Activated T-helper 1 cell treated with anti-CD3 and anti-CD28 coated beads, Interleukin-2, amount 50 U/mL, for 16 hours (primary cell): Measurements from ENCODE around the gene RFFL.
"Not testable (repeated sequence)": the region's sequence is repeated elsewhere in the genome, so short reads cannot be mapped to it uniquely, and the experiment has no call there.

ENCODE experiments used
- DNase-seq, 2 donors: peaks; one replicate each; pipeline ENCODE4 v3.0.0-alpha.2; 2020; ENCODE audit warnings: low read depth in 1 of 2, low spot score in 1 of 2

Gene RFFL

GRCh38 chr17:35051183-35051578 lies 12.3 kb downstream of the RFFL start:
- no peak for DNase-seq

DNA sequence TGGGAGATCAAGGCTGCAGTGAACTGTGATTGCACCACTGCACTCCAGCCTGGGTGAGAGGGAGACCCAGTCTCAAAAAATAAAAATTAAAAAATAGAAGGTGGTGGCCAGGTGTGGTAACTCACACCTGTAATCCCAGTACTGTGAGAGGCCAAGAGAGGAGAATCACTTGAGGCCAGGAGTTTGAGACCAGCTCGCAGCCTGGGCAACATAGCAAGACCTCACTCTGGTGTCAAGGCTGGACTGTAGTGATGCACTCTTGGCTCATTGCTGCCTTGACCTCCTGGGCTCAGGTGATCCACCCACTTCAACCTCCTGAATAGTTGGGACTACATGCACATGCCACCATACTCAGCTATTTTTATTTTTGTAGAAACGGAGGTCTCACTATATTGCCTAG lies 13.3 kb downstream of the RFFL start:
- DNase-seq = no peak

DNA sequence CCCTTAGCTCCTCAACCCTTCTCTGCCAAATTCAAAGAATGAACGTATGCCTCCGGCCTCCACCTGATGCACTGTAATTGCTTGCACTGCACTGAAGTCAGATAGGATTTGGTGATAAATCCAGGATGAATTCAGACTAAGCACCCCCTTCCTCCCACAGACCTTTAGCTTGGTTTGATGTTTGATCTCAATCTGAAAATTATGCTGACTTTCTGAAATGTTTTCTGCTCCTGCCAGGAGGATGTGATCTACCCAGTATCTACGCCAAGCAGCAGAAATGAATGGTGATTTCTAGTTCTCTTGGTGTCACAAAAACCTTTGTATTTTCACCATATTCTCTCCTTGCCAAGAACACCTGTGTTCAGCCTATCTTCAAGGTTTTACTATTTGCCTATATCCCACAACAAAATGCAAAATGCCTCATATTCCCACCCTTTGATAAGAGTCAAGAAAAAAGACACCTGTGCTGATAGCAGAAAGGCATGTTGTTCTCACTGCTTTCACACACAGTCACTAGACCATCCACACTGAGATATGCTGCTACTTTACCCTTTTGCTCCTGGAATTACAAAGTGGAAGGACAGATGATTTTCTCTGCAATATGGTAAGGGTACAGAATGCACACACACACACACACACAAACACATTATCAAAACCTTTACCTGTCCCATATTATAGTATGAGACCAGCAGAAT lies 14.7 kb downstream of the RFFL start:
- no peak for DNase-seq

GRCh38 chr17:35046740-35047283 lies 16.7 kb downstream of the RFFL start:
- peak in 1 of 2 donors; percentile 51 for DNase-seq

DNA sequence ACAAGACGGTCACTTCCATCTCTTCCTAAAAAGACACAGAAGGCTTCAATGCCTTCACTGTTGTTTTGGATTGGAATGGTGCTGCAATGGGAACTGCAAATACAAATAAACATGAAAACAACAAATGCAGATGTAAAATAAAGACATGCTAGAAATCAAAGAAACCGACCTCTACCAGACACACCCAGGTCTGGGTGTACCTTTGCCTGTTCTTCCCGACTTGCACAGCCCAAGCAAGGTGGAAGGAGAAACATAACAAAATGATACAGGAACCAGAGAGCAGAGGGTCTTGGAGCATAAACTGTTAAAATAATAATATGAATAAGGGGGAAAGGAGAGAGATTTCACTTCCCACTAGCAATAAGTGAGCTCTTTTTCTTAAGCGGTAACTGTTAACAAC lies 17.3 kb downstream of the RFFL start:
- DNase-seq = no peak

DNA sequence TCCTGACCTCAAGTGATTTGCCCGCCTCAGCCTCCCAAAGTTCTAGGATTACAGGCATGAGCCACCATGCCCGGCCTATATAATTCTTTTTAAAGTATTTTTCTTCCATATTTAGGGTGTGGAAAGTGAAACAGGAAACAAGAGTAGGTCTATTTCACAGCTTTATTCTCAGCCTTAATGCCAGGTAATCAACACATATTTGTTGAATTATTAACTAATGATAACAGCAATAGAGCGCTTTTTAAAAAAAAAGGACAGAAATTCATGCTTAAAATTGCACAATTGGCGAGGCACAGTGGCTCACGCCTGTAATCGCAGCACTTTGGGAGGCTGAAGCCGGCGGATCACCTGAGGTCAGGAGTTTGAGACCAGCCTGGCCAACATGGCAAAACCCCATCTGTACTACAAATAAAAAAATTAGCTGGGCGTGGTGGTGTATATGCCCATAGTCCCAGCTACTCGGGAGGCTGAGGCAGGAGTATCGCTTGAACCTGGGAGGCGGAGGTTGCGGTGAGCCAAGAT lies 18.0 kb downstream of the RFFL start:
- DNase-seq = not testable (repeated sequence)

GRCh38 chr17:35044181-35044580 lies 19.3 kb downstream of the RFFL start:
- DNase-seq = no peak

DNA sequence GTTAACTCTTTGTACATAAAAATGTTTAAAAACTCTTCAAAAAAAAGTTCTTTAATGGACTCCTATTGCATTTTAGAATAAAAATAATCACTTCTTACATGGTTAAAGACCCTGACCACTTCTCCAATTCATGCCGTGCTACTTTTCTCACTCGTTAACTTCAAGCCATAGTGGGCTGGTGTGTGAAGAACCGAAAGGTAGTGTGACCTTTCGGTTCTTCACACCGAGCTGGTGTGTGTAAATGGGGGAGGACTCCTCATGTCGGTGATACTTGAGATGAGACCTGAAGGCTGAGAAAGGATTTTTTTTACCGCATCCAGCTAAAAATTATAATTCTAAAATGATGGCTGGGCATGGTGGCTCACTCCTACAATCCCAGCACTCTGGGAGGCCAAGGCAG lies 22.1 kb downstream of the RFFL start:
- no peak for DNase-seq

GRCh38 chr17:35038453-35038852 lies 25.1 kb downstream of the RFFL start:
- no peak for DNase-seq

DNA sequence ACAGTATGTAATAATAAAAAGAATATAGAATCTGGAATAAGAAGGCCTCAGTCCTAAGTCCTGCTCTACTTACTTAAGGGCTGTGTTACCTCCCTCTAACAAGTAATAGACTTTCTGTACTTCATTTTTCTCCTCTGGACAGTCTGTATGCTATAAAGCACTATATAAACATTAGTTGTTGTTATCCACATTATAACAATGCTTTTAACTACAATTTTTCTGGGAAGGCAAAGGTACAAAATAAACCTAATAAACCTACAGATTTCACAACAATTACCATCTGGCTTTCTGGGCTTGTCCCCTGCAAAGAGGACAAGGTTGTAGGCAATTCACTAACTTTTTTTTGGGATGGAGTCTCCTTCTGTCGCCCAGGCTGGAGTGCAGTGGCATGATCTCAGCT lies 32.7 kb downstream of the RFFL start:
- DNase-seq = no peak

DNA sequence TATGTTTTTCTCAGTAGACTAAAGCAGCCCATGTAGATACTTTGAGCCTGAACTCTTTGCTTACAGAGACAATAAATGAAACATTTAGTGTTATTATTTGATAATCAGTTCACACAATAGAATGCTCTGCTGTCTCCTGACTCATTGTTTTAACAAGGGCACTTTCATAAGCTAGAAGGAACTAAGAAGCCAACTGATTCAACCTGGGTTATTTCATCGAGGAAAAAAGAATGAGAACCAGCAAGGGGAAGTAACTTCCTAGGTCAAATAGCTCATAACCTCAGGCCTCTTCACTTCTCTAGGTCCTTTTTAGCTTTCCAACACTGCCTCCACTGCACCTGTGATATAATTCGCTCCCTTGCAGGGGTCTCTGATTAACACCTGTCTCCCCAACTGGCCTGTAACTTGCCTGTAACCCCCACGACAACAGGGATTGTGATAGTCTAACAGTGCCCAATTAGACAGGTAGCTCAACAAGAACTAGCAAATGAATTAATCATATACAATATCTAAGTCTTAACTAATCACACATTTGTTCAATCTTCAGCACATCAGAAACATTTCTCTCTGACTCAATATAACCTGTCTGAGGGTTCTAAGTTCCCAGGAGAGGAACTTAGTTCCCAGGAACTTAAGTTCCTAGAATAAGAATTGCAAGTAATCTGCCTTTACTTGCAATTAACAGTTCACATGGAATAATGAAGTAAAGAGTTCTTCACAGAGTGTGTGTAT lies 34.8 kb downstream of the RFFL start:
- no peak for DNase-seq

GRCh38 chr17:35028097-35028496 lies 35.4 kb downstream of the RFFL start:
- not testable (repeated sequence) for DNase-seq

- DNase-seq = no peak
Measured at GRCh38 chr17:35025541-35025940, 38.0 kb downstream of the RFFL start.

GRCh38 chr17:35023538-35023937 lies 40.0 kb downstream of the RFFL start:
- no peak for DNase-seq

DNA sequence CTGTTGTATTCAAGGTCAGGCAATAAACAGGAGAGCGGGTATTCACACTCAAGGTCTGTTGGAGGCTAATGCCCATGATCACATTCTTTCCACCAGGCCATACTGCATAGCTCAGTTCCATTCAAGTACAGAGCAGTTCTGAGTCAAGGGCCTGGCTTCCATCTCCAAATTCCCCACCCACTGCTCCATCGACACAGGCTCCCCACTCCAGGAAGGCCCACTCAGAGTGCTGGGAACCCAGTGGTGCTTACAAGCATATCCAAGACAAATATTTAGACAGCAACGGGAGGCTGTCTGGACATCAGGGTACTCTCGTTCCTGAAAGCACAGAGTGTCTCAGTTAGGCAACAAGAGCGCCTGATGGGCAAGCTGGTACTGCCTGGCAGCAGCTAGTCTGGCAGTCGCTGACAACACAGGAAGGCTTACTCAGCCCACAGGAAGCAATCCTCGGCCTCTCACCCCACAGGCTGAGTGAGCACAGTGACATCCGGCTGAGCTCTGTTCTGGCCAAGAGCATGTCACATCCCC lies 40.9 kb downstream of the RFFL start:
- peak; percentile 48 to 55 for DNase-seq

DNA sequence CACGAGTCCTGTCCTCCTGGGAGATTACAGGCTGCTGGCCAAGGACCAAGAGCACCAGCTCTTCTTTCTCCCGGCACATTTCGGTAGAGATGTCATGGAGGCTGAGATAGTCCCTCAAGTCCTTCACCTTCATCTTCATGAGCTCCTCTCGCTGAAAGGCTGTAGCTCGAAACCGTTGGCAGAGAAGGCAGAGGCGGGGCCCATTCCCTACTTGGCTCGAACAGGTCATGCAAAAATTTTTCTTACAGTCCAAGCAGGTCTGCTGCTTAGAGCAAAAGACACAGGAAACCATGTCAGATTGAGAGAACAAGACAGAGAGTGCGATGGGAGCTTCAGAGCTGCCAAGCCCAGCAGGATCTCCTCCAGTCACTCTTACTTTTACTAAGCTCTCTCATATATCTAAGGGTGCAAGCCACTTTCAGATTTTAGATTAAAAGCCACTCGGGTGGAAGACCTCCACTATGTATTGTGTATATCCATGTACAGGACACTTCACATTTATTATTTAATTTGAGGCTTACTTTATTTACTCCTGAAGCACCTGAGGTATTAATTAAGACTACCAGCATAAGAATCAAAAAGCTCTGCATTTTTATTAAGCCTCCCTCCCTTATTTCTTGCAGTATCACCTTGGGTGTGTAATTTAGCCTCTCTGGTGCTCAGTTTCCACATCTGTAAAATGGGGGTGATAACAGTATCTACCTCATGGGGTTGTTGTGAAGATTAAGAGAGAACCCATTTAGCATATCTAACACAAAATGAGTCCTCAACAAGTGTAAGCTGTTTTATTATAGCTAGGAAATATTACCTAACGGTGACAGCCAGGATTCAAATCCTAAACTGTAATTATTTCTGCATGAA lies 41.8 kb downstream of the RFFL start:
- no peak for DNase-seq

DNA sequence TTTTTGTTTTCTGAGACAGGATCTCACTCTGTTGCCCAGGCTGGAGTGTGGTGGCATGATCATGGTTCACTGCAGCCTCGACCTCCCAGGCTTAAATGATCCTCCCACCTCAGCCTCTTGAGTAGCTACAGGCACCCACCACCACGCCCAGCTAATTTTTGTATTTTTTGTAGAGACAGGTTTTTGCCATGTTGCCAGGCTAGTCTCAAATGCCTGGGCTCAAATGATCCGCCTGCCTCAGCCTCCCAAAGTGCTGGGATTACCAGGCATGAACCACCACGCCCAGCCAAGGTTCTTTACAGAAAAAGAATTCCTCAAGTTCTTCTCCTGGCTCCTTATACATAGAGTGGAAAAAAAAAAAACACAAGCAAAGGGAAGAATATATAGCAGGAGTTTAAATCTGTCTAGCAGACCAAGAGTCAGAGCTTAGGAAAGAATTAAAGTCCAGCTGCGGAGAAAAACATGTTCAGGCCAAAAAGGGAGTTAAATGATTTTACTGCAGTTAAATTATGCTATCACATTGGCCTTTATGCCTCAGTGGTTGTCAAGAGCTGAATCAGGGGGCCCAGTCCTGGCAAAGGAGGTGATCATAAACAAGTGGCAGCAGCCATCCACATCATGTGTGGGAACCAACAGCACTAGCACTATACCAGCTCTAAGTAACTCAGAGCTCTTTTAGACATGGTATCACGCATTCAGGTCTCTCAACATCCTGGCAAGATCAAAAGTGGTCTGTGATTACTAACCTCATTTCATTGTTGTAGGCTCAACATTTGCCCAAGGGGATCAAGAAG lies 43.9 kb downstream of the RFFL start:
- DNase-seq = no peak

DNA sequence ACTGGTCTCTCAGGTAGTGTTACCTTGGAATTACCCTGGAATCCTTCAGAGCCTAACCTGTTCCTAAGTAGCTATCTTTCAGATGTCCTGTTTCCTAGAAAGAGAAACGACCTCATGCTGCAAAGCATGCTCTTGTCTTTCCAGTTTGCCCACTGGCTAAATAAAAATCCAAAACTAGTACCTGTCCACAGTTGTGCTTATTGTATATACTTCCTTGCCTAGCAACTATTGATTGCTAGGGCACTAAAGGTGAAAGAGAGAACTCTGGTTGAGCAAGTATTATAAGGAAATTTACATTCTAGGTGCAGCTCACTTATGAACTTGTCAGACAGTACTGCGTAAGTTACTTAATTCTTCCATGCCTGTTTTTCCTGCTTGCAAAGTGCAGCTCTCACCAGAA lies 44.7 kb downstream of the RFFL start:
- DNase-seq = no peak

- DNase-seq = no peak
Measured at GRCh38 chr17:35017021-35017420, 46.5 kb downstream of the RFFL start.

GRCh38 chr17:35016369-35016768 lies 47.1 kb downstream of the RFFL start:
- DNase-seq = no peak
